Keratinocyte (primary cell): ENCODE results near the gene CAND1.

ENCODE experiments used
- CTCF ChIP-seq, 3 experiments: IDR thresholded peaks in 1 of 3; conservative IDR thresholded peaks in 1 of 3; optimal IDR thresholded peaks in 1 of 3; 2 replicates in 2 of 3; 3 replicates in 1 of 3; pipeline versions ENCODE3 to v1.5.1; 2011; ENCODE audit warnings: low read length in 3 of 3, mild to moderate bottlenecking in 3 of 3, moderate library complexity in 2 of 3, control low read depth in 1 of 3, inconsistent platforms in 1 of 3; ENCODE audit not compliant: insufficient read depth in 2 of 3; ENCODE audit errors: extremely low read depth in 1 of 3
- EZH2 ChIP-seq: IDR thresholded peaks from one replicate; pipeline ENCODE4 v1.6.1; 2012; ENCODE audit warnings: inconsistent platforms, mild to moderate bottlenecking, low read length, moderate library complexity

- TF ChIP-seq CTCF (optimal IDR thresholded peaks at IDR 0.05 in 1 of 3, IDR thresholded peaks at IDR 0.05 in 1 of 3, conservative IDR thresholded peaks at IDR 0.05 in 1 of 3; ENCODE audit: extremely low read depth in 1 of 3, insufficient read depth in 2 of 3, low read length in 3 of 3) (no peak), EZH2 (no peak)
Measured at GRCh38 chr12:67305544-67305943, 36.4 kb downstream of the CAND1 start.
